Vagina (tissue), 2 donors: ENCODE measurements around the gene NAA11.

ENCODE experiments used
- CTCF ChIP-seq, 3 experiments: fragments of 450-650 bp in 2 of 3; fragments of 200-600 bp in 1 of 3; sonication (generic) in 1 of 3; IDR thresholded peaks; one replicate each; pipeline ENCODE4 v1.5.1; 2017 to 2019; ENCODE audit warnings: antibody characterized with exemption in 3 of 3, mild to moderate bottlenecking in 2 of 3, moderate library complexity in 2 of 3
- POLR2A ChIP-seq, 2 donors: fragments of 450-650 bp; IDR thresholded peaks; one replicate each; pipeline ENCODE4 v1.6.1; 2017; ENCODE audit warnings: antibody characterized with exemption in 2 of 2, mild to moderate bottlenecking in 2 of 2, moderate library complexity in 2 of 2

DNA sequence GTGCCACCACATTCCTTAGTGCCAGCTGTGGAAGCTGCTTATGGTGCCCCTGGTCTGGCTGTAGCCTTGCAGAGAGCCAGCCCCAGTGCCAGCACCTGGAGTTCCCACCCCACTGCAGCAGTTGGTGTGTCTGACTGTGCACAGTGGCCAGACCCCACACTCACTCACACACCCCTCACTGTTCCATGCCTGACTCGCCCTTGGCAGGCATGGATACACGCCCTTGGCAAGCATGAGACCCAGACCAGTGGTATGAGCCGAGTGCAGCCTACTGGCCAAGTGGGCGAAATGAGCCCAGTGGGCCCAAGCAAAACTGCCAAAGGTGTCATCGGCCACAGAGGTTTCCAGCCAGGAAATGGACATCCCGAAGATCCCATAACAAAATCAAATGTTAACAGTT lies 27.4 kb downstream of the NAA11 start:
- no peak for TF ChIP-seq CTCF (IDR thresholded peaks at IDR 0.05)
- TF ChIP-seq POLR2A (IDR thresholded peaks at IDR 0.05): no peak
